Esophagus muscularis mucosa (tissue), 4 donors: ENCODE data around the gene PLEKHG3. TPM values are rescaled to one million over a fixed set of nuclear protein-coding genes. Genes with fewer than 3 reads are reported as not detected.

Experiments
- DNase-seq: peaks from one replicate; pipeline ENCODE4 v3.0.0-alpha.2; 2017; ENCODE audit errors: extremely low spot score
- H3K27ac ChIP-seq, 4 donors: fragments of 200-600 bp; sonication (generic); replicated peaks in 1 of 4; 1 replicate in 3 of 4; 2 replicates in 1 of 4; pipeline ENCODE4 v1.5.1; 2016 to 2019; ENCODE audit warnings: mild to moderate bottlenecking in 1 of 4
- H3K27me3 ChIP-seq, 4 donors: fragments of 200-600 bp; sonication (generic); one replicate each; pipeline versions ENCODE4 v1.5.1 to v1.6.0; 2016 to 2019
- H3K36me3 ChIP-seq, 4 donors: fragments of 200-600 bp; sonication (generic); one replicate each; pipeline ENCODE4 v1.5.1; 2016 to 2019
- H3K4me1 ChIP-seq, 4 donors: fragments of 200-600 bp; sonication (generic); one replicate each; pipeline ENCODE4 v1.5.1; 2016 to 2019
- H3K4me3 ChIP-seq, 4 donors: fragments of 200-600 bp; sonication (generic); 1 replicate in 2 of 4; 2 replicates in 2 of 4; pipeline ENCODE4 v1.5.1; 2016 to 2019; ENCODE audit warnings: mild to moderate bottlenecking in 4 of 4, moderate library complexity in 1 of 4
- H3K9me3 ChIP-seq, 4 donors: fragments of 200-600 bp; sonication (generic); 1 replicate in 3 of 4; 2 replicates in 1 of 4; pipeline ENCODE4 v1.5.1; 2016 to 2019
- CTCF ChIP-seq, 3 experiments: fragments of 200-600 bp in 2 of 3; fragments of 450-650 bp in 1 of 3; sonication (generic) in 2 of 3; IDR thresholded peaks; one replicate each; pipeline ENCODE4 v1.5.1; 2017 to 2019; ENCODE audit warnings: antibody characterized with exemption in 3 of 3, mild to moderate bottlenecking in 2 of 3, moderate library complexity in 1 of 3
- EP300 ChIP-seq: sonication (generic); formaldehyde crosslinking; IDR thresholded peaks from one replicate; pipeline ENCODE4 v1.6.1; 2017; ENCODE audit warnings: antibody characterized with exemption
- POLR2A ChIP-seq: fragments of 450-650 bp; IDR thresholded peaks from one replicate; pipeline ENCODE4 v1.6.1; 2017; ENCODE audit warnings: antibody characterized with exemption, moderate library complexity, mild to moderate bottlenecking, low read depth
- POLR2AphosphoS5 ChIP-seq, 2 donors: sonication (generic); formaldehyde crosslinking; IDR thresholded peaks; one replicate each; pipeline ENCODE4 v1.6.1; 2017; ENCODE audit warnings: antibody characterized with exemption in 2 of 2
- WGBS: methylation state at CpG from one replicate; pipeline ENCODE4 v1.1.5; 2018; 5-methylcytosine and 5-hydroxymethylcytosine counted together
- intact Hi-C: fragments of 100-400 bp; cut with DNase I; formaldehyde crosslinking; loops from one replicate; pipeline ENCODE4 v1.15.1; 2023
- total RNA-seq, 4 donors: library from RNA; depleted of rRNA; stranded (reverse); fragments of >200 nt; gene quantifications; one replicate each; pipeline versions ENCODE4 v1.1.0 to v1.2.1, GENCODE V29; 2016

Gene PLEKHG3
- total RNA-seq, 4 donors from 2014 or later: 21.7 to 66.7 (median 35.1) TPM

DNA sequence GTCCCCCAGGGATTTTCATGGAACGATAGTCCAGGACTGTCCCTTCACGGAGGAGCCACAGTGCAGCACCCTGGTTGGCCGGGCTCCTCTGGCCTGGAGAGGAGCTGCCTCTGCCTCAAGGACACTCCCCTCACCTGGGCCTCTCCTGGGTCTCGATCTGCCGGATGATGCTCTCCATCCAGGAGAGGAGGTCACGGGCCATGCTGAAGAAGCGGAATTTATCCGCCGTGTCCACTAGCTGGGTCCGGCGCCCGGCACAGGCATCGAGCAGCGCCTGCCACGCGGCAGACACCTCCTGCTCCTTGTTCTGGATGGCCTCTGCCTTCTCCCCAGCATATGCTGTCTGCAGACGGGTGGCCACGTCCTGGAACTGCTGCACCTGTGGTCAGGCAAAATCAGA, 66.5 kb downstream of the PLEKHG3 start:
- intact Hi-C loops: no loop called here
- TF ChIP-seq EP300 (no peak), POLR2AphosphoS5 (IDR thresholded peaks at IDR 0.05) (no peak), POLR2A (no peak), CTCF (IDR thresholded peaks at IDR 0.05) (no peak)
- H3K4me1 ChIP-seq: no peaks in the 10 kb centered on the region
- no peak overlapping the region for H3K27ac ChIP-seq
- H3K4me3 ChIP-seq: no peak overlapping the region
- WGBS: 95% methylated on average over 3 of the region's 18 CpGs
- no peaks in the 10 kb centered on the region for H3K9me3 ChIP-seq
- peaks cover 0 to 76% (median 0%) of the 10 kb centered on the region in 4 donors for H3K36me3 ChIP-seq
- no peaks in the 10 kb centered on the region for H3K27me3 ChIP-seq
- DNase-seq: no peak

DNA sequence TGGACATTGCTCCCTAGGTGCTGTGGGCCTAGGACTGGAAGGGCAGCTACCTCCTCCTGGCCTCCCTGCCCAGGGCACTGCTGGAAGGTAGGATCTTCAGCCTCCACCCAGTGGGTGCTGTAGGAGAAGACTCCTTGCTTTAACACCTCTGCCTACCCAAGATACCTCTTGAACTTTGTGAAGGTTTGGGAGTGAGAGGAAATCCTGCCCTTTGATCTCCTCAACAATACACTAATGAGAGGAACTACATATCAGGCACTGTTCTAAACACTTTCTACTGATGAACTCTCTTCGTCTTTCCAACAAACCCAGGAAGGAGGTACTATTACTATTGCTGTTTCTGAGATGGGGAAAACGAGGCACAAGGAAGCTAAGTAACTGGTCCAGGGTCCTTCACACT, 66.9 kb downstream of the PLEKHG3 start:
- Histone ChIP-seq H3K4me1 (no peaks in the 10 kb centered on the region), H3K27me3 (no peaks in the 10 kb centered on the region), H3K27ac (no peak overlapping the region), H3K9me3 (no peaks in the 10 kb centered on the region), H3K36me3 (peaks cover 0 to 72% (median 0%) of the 10 kb centered on the region in 4 donors), H3K4me3 (no peak overlapping the region)
- 88% methylated on average over 2 of the region's 2 CpGs for WGBS
- no peak for DNase-seq
- TF ChIP-seq EP300 (no peak), POLR2AphosphoS5 (IDR thresholded peaks at IDR 0.05) (no peak), CTCF (IDR thresholded peaks at IDR 0.05) (no peak), POLR2A (no peak)
- intact Hi-C loops: no loop called here

DNA sequence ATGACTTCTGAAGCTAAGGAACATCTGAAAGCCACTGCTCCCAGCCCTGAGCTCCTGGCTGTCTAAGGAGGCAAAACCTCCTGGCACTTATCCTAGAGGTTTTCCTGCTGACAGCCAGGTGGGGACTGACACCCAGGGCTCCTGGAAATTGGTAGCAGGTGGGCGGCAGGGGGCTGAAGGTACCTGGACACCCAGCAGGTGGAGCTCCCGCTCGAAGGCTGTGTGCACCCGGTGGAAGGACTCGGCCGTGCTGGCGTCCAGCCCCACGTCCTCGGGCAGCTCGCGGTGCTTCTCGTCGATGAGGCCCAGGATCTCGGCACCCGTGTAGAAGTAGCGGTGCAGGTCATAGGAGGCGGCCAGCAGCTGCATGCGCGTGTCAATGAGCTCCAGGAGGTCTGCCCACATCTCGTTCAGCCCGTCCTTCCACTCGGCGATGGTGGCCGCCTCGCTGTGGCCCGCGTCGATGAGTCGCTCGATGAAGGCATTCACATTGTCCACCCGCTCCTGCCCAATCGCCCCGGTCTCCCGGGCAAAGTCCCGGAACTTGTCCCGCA, 68.2 kb downstream of the PLEKHG3 start:
- no peak overlapping the region for H3K4me3 ChIP-seq
- peaks cover 0 to 6% (median 1%) of the 10 kb centered on the region in 4 donors for H3K4me1 ChIP-seq
- intact Hi-C loops: no loop called here
- H3K27me3 ChIP-seq: no peaks in the 10 kb centered on the region
- 96% methylated on average over 31 of the region's 36 CpGs for WGBS
- no peak for TF ChIP-seq POLR2AphosphoS5 (IDR thresholded peaks at IDR 0.05)
- DNase-seq: no peak
- peaks cover 0 to 59% (median 0%) of the 10 kb centered on the region in 4 donors for H3K36me3 ChIP-seq
- H3K27ac ChIP-seq: no peak overlapping the region
- no peaks in the 10 kb centered on the region for H3K9me3 ChIP-seq

DNA sequence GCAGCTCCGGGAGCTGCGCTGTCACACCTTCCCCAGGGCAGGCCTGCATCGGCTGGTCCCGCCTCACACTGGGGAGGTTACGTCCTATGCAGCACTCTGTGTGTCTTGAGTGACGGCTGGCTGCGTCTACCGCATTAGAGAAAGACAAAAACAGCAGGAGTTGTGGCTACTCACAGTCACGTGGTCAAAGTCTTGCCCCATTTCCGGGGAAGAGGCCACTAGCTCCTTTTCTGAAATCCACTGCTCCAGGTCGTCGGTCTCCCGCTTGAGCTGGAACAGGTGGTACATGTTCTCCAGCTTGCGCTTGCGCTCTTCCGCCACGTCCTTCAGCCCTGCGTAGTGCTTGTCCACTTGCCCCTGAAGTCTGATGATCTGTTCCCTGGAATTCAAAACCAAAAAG, 68.8 kb downstream of the PLEKHG3 start:
- H3K27ac ChIP-seq: no peak overlapping the region
- no peak overlapping the region for H3K4me3 ChIP-seq
- intact Hi-C loops: no loop called here
- H3K4me1 ChIP-seq: peaks cover 0 to 11% (median 7%) of the 10 kb centered on the region in 4 donors
- H3K36me3 ChIP-seq: peaks cover 0 to 58% (median 0%) of the 10 kb centered on the region in 4 donors
- no peaks in the 10 kb centered on the region for H3K27me3 ChIP-seq
- TF ChIP-seq POLR2A: no peak
- 98% methylated on average over 18 of the region's 18 CpGs for WGBS
- no peak for DNase-seq
- no peaks in the 10 kb centered on the region for H3K9me3 ChIP-seq

DNA sequence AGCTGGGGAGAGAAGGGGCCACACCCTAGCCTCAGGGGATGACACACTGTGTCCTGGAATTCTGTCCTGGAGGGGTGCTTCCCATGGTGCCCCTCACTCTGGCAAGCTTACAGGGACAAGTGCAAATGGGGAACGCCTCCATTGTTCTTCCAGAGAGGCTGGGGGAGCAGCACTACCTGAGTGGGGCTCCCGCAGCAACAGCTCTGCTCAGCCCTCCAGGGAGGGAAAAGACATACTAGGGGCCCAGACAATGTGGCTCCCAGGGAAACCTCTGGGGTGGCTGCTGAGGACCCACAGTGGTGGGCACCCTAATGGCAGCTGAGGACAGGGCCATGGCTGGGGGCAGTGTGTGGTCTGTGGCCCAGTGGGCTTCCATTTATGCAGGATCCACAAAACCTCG, 69.4 kb downstream of the PLEKHG3 start:
- no peaks in the 10 kb centered on the region for H3K27me3 ChIP-seq
- no peak overlapping the region for H3K4me3 ChIP-seq
- H3K9me3 ChIP-seq: no peaks in the 10 kb centered on the region
- 96% methylated on average over 3 of the region's 3 CpGs for WGBS
- intact Hi-C loops: no loop called here
- H3K27ac ChIP-seq: no peak overlapping the region
- H3K36me3 ChIP-seq: peaks cover 0 to 56% (median 0%) of the 10 kb centered on the region in 4 donors
- TF ChIP-seq CTCF (IDR thresholded peaks at IDR 0.05) (no peak), POLR2AphosphoS5 (IDR thresholded peaks at IDR 0.05) (no peak), EP300 (no peak), POLR2A (no peak)
- no peak for DNase-seq
- H3K4me1 ChIP-seq: peaks cover 0 to 17% (median 11%) of the 10 kb centered on the region in 4 donors

- Histone ChIP-seq H3K27ac (no peak overlapping the region), H3K4me3 (no peak overlapping the region), H3K36me3 (peaks cover 0 to 49% (median 0%) of the 10 kb centered on the region in 4 donors), H3K9me3 (no peaks in the 10 kb centered on the region), H3K27me3 (no peaks in the 10 kb centered on the region), H3K4me1 (peaks cover 0 to 24% (median 11%) of the 10 kb centered on the region in 4 donors)
- TF ChIP-seq EP300 (no peak), POLR2A (no peak), POLR2AphosphoS5 (IDR thresholded peaks at IDR 0.05) (no peak), CTCF (IDR thresholded peaks at IDR 0.05) (no peak)
- DNase-seq: no peak
- 94% methylated on average over 12 of the region's 16 CpGs for WGBS
- intact Hi-C loops: no loop called here
Observed at GRCh38 chr14:64774272-64774671, 70.0 kb downstream of the PLEKHG3 start.
